Measurements from ENCODE around the gene EEF2.

DNA sequence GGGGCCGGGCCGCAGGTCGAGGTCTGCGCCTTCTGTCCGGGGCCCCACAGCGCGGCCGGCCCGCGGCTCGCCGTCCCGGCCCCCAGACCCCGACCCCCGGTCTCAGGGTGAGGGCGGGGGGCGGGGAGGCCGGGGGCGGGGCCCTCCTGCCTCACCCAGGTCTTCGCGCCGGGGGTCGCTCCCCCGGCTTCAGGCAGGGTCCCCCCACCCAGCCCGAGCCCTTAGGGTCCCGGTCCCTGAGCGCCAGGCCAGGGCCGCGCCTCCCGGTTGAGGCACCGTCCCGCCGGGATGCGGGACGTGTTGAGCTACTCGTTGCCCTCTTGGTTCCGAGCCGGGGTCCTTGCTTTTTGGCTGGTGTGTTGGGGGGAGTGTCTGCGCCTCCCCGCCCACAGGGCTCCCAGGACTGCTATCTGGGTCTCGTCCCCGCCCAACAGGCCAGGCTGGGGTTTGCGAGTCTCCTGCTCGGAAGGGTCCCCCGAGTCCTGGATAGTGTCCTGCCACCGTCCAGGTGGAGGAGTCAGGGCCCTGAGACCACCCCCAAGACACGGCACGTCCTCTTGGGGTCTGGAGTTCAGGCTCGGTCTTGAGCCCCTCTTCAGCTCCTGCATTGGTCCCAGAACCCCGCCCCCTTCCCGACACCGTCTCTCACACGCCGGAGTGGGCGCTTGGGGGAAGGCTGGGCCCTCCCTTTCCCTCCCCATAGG is 22.7 kb upstream of the EEF2 start:
- no peak for TF ChIP-seq POLR2AphosphoS5 (IDR thresholded peaks at IDR 0.05)
- TF ChIP-seq, protein P1, sequence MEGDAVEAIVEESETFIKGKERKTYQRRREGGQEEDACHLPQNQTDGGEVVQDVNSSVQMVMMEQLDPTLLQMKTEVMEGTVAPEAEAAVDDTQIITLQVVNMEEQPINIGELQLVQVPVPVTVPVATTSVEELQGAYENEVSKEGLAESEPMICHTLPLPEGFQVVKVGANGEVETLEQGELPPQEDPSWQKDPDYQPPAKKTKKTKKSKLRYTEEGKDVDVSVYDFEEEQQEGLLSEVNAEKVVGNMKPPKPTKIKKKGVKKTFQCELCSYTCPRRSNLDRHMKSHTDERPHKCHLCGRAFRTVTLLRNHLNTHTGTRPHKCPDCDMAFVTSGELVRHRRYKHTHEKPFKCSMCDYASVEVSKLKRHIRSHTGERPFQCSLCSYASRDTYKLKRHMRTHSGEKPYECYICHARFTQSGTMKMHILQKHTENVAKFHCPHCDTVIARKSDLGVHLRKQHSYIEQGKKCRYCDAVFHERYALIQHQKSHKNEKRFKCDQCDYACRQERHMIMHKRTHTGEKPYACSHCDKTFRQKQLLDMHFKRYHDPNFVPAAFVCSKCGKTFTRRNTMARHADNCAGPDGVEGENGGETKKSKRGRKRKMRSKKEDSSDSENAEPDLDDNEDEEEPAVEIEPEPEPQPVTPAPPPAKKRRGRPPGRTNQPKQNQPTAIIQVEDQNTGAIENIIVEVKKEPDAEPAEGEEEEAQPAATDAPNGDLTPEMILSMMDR (IDR thresholded peaks at IDR 0.05), result no peak
